ENCODE data around the gene RNLS. TPM values are rescaled to one million over a fixed set of nuclear protein-coding genes. Genes with fewer than 3 reads are reported as not detected.
"Not testable (repeated sequence)": the region's sequence is repeated elsewhere in the genome, so short reads cannot be mapped to it uniquely, and the experiment has no call there.

Gene RNLS
- total RNA-seq, 2 donors from 2014 or later = 21.7 to 31.8 TPM

GRCh38 chr10:88311264-88311663 lies 271.9 kb downstream of the RNLS start:
- intact Hi-C loops (cut with DNase I) = no loop called here
- TF ChIP-seq CTCF (IDR thresholded peaks at IDR 0.05) = no peak
- TF ChIP-seq POLR2AphosphoS5 (IDR thresholded peaks at IDR 0.05) = no peak
- TF ChIP-seq POLR2A (IDR thresholded peaks at IDR 0.05) = no peak
- Histone ChIP-seq H3K27me3 (replicated peaks; ENCODE audit: insufficient read depth) (no peaks in the 10 kb centered on the region), H3K36me3 (no peaks in the 10 kb centered on the region), H3K4me3 (no peak overlapping the region), H3K27ac (no peak overlapping the region), H3K4me1 (replicated peaks) (no peaks in the 10 kb centered on the region), H3K9me3 (no peaks in the 10 kb centered on the region)
- 78% methylated on average over 1 of the region's 1 CpG for WGBS
- DNase-seq (ENCODE audit: low spot score) = no peak

GRCh38 chr10:88309365-88309764 lies 273.8 kb downstream of the RNLS start:
- H3K27me3 ChIP-seq (replicated peaks; ENCODE audit: insufficient read depth) = no peaks in the 10 kb centered on the region
- no peaks in the 10 kb centered on the region for H3K4me1 ChIP-seq (replicated peaks)
- WGBS = 95% methylated on average over 3 of the region's 3 CpGs
- intact Hi-C loops (cut with DNase I) = no loop called here
- TF ChIP-seq CTCF (IDR thresholded peaks at IDR 0.05) (no peak), POLR2A (IDR thresholded peaks at IDR 0.05) (no peak), POLR2AphosphoS5 (IDR thresholded peaks at IDR 0.05) (no peak)
- no peak for DNase-seq (ENCODE audit: low spot score)
- no peaks in the 10 kb centered on the region for H3K36me3 ChIP-seq
- H3K27ac ChIP-seq = no peak overlapping the region
- H3K9me3 ChIP-seq = no peaks in the 10 kb centered on the region
- no peak overlapping the region for H3K4me3 ChIP-seq

GRCh38 chr10:88308361-88308760 lies 274.8 kb downstream of the RNLS start:
- WGBS = 95% methylated on average over 2 of the region's 2 CpGs

GRCh38 chr10:88299787-88300186 lies 283.3 kb downstream of the RNLS start:
- intact Hi-C loops (cut with DNase I) = no loop called here
- Histone ChIP-seq H3K4me3 (no peak overlapping the region), H3K27ac (no peak overlapping the region), H3K27me3 (replicated peaks; ENCODE audit: insufficient read depth) (no peaks in the 10 kb centered on the region), H3K36me3 (no peaks in the 10 kb centered on the region), H3K9me3 (no peaks in the 10 kb centered on the region), H3K4me1 (replicated peaks) (no peaks in the 10 kb centered on the region)
- TF ChIP-seq POLR2AphosphoS5 (IDR thresholded peaks at IDR 0.05) (no peak), POLR2A (IDR thresholded peaks at IDR 0.05) (no peak)
- DNase-seq (ENCODE audit: low spot score) = no peak

More at GRCh38 chr10:88308361-88308760, 274.8 kb downstream of the RNLS start:
- H3K4me1 ChIP-seq (replicated peaks); H3K27me3 ChIP-seq (replicated peaks; ENCODE audit: insufficient read depth); H3K4me3 ChIP-seq; H3K27ac ChIP-seq; H3K36me3 ChIP-seq; DNase-seq (ENCODE audit: low spot score); H3K9me3 ChIP-seq; intact Hi-C loops (cut with DNase I): not testable (repeated sequence)

- no peak for DNase-seq (ENCODE audit: low spot score)
- Histone ChIP-seq H3K27ac (no peak overlapping the region), H3K36me3 (no peaks in the 10 kb centered on the region), H3K9me3 (no peaks in the 10 kb centered on the region), H3K4me1 (replicated peaks) (no peaks in the 10 kb centered on the region), H3K4me3 (no peak overlapping the region), H3K27me3 (replicated peaks; ENCODE audit: insufficient read depth) (no peaks in the 10 kb centered on the region)
- TF ChIP-seq POLR2A (IDR thresholded peaks at IDR 0.05) (no peak), CTCF (IDR thresholded peaks at IDR 0.05) (no peak), POLR2AphosphoS5 (IDR thresholded peaks at IDR 0.05) (no peak)
- intact Hi-C loops (cut with DNase I) = no loop called here
- WGBS = 91% methylated on average over 3 of the region's 3 CpGs
These were observed 286.0 kb downstream of the RNLS start for GRCh38 chr10:88297103-88297502.

- intact Hi-C loops (cut with DNase I) = no loop called here
- Histone ChIP-seq H3K9me3 (no peaks in the 10 kb centered on the region), H3K4me1 (replicated peaks) (no peaks in the 10 kb centered on the region), H3K27me3 (replicated peaks; ENCODE audit: insufficient read depth) (no peaks in the 10 kb centered on the region), H3K4me3 (no peak overlapping the region), H3K36me3 (no peaks in the 10 kb centered on the region), H3K27ac (no peak overlapping the region)
- no peak for TF ChIP-seq POLR2A (IDR thresholded peaks at IDR 0.05)
- TF ChIP-seq POLR2AphosphoS5 (IDR thresholded peaks at IDR 0.05) = no peak
- TF ChIP-seq CTCF (IDR thresholded peaks at IDR 0.05) = no peak
- no peak for DNase-seq (ENCODE audit: low spot score)
- WGBS = 94% methylated on average over 3 of the region's 3 CpGs
These were observed 289.4 kb downstream of the RNLS start for GRCh38 chr10:88293651-88294230.
